GM10248 (cell line): ENCODE measurements around the gene TEP1.

Source experiments
- CTCF ChIA-PET: fragments of 300-600 bp; sonication (Branson Sonifier 250); formaldehyde crosslinking; extraction: SDS; loops from one replicate; lab custom pipeline; 2021; ENCODE audit warnings: antibody characterized with exemption; lab: Yijun Ruan, JAX
- POLR2A ChIA-PET: fragments of 350-650 bp; sonication (Branson Sonifier 250); formaldehyde crosslinking; extraction: SDS; loops from one replicate; lab custom pipeline; 2020; ENCODE audit warnings: antibody characterized with exemption; lab: Yijun Ruan, JAX
- DNase-seq: peaks from one replicate; pipeline ENCODE4 v3.0.0; 2012; ENCODE audit errors: extremely low spot score
- TF ChIP-seq, protein P1 (sequence below): IDR thresholded peaks from 2 replicates; pipeline ENCODE4 v1.5.1; 2012; ENCODE audit warnings: mild to moderate bottlenecking, low read depth; ENCODE audit errors: extremely low read depth, missing control alignments, control extremely low read depth

Gene TEP1

DNA sequence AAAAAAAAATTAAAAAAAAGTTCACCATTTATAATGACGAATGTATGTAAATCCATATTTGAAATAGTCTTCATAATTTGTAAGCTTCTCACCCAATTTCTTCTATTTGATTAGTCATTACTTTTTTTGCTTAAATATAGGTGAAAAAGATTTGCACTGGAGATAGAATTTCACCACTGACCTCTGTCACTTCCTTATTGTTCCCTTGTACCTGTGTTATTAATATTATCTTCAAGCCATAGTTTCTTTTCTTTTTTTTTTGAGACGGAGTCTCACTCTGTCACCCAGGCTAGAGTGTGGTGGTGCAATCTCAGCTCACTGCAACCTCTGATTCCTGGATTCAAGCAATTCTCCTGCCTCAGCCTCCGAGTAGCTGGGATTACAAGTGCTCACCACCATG is 15.8 kb downstream of the TEP1 start:
- TF ChIP-seq, protein P1, sequence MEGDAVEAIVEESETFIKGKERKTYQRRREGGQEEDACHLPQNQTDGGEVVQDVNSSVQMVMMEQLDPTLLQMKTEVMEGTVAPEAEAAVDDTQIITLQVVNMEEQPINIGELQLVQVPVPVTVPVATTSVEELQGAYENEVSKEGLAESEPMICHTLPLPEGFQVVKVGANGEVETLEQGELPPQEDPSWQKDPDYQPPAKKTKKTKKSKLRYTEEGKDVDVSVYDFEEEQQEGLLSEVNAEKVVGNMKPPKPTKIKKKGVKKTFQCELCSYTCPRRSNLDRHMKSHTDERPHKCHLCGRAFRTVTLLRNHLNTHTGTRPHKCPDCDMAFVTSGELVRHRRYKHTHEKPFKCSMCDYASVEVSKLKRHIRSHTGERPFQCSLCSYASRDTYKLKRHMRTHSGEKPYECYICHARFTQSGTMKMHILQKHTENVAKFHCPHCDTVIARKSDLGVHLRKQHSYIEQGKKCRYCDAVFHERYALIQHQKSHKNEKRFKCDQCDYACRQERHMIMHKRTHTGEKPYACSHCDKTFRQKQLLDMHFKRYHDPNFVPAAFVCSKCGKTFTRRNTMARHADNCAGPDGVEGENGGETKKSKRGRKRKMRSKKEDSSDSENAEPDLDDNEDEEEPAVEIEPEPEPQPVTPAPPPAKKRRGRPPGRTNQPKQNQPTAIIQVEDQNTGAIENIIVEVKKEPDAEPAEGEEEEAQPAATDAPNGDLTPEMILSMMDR: no peak
- ChIA-PET POLR2A (interaction anchor here (0.6 kb wide), 1 partner anchor 8 kb away, joined by 4 read pairs; no protein-coding TSS in a partner anchor), CTCF (interaction anchor here (1.1 kb wide), 1 partner anchor 75 kb away, joined by 3 read pairs; no protein-coding TSS in a partner anchor)
- no peak for DNase-seq

DNA sequence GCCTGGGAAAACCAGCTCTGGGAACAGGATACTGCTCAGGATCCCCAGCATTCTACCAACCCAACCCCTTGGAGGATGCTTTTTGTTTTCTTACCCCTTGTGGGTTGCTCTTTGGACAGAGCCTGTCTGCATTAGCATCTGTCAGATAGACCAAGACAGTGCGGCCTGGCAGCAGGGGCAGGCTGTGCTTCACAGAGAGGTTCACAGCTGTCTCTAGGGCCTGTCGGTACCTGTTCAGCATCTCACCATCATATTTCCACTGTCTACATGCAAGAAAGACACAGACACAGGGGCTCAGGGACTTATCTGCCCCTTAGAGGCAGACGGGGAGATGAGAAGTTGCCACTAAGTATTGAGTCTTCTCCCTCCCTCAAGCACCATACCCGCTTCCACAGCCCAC is 21.8 kb downstream of the TEP1 start:
- TF ChIP-seq, protein P1: no peak
- DNase-seq: no peak
- ChIA-PET CTCF (interaction anchor here (1.0 to 1.8 kb wide), 3 partner anchors 14 to 300 kb away, joined by 3 read pairs; no protein-coding TSS in a partner anchor), POLR2A (no interaction called here)

GRCh38 chr14:20388159-20388558 is 25.1 kb downstream of the TEP1 start:
- POLR2A ChIA-PET: no interaction called here
- DNase-seq: no peak
- CTCF ChIA-PET: interaction anchor here (1.3 kb wide), 1 partner anchor 222 kb away, joined by 3 read pairs; no protein-coding TSS in a partner anchor
- TF ChIP-seq, protein P1: no peak

- ChIA-PET CTCF (interaction anchor here (1.0 to 1.3 kb wide), 2 partner anchors 13 to 222 kb away, joined by 3 read pairs; no protein-coding TSS in a partner anchor), POLR2A (no interaction called here)
- TF ChIP-seq, protein P1: no peak
- DNase-seq: peak; percentile 63
Observed at GRCh38 chr14:20387576-20387975, 25.7 kb downstream of the TEP1 start.

DNA sequence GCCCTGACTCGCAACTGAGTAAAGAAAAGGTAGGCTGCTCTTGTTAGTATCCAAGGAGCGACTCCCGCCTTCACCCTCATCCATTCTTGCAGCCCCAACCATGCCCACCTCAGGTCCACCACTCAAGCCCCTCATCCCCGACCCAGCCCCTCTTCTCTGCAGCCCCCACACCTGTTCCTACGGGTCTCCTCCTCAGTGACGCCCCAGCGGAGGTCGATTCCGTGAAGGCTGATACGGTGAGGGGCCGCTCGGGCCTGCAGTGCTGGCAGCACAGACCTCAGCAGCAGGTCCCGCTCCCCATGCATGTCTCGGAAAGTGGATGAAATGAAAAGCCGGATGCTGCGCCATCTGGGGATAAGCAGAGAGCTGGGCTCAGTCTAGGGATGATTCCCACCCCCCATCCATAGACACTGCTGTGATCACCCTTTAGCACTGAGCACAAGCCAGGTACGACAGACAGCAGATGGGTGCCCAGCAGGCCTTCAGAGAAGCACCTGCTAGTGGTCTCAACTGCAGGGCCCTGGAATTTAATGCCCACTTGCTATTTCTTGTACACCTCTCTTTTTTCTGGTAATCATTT is 26.9 kb downstream of the TEP1 start:
- ChIA-PET CTCF (interaction anchor here (1.0 to 2.5 kb wide), 2 partner anchors 11 to 12 kb away, joined by 3 to 9 read pairs; no protein-coding TSS in a partner anchor), POLR2A (no interaction called here)
- TF ChIP-seq, protein P1: no peak
- DNase-seq: no peak

DNA sequence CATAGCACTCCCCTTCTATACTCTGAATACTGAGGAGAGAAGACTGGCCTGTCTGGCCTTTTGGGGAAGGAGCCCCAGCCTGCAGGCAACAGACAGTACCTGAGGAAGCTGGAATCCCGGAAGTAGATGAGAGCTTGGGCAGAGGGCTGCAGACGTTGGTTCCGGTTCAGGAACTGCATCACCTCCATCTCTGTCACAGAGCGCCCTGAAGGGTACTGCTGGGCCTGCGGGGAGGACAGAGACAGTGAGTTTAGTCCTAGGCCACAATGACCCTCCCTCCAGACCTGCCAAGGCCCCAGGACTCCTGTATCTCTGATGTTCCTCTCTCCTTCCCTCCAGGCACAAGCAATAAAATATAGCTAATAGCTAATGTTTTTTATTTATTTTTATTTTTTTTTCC is 28.4 kb downstream of the TEP1 start:
- TF ChIP-seq, protein P1: no peak
- no peak for DNase-seq
- CTCF ChIA-PET: interaction anchor here (0.8 to 2.5 kb wide), 12 partner anchors 8 to 586 kb away, joined by 3 to 9 read pairs (median 5); no protein-coding TSS in a partner anchor
- POLR2A ChIA-PET: no interaction called here
